Common myeloid progenitor, CD34-positive (primary cell): Measurements from ENCODE around the gene BMP6.

Source experiments
- CTCF ChIA-PET: fragments of 350-600 bp; sonication (Branson Sonifier 250); formaldehyde crosslinking; loops from one replicate; lab custom pipeline; 2021; ENCODE audit warnings: antibody characterized with exemption; lab: Charles Lee
- POLR2A ChIA-PET: fragments of 350-600 bp; sonication (Branson Sonifier 250); formaldehyde crosslinking; loops from one replicate; lab custom pipeline; 2021; ENCODE audit warnings: antibody characterized with exemption; lab: Charles Lee
- DNase-seq, 3 donors: peaks; one replicate each; pipeline versions ENCODE4 v3.0.0 to v3.0.0-alpha.2; 2013
- H3K27ac ChIP-seq, 2 experiments: 1 replicate in 1 of 2; 2 replicates in 1 of 2; pipeline ENCODE4 v1.7.0; 2013; ENCODE audit warnings: inconsistent platforms in 2 of 2, low read length in 2 of 2, mild to moderate bottlenecking in 2 of 2, low read depth in 1 of 2, moderate library complexity in 1 of 2; ENCODE audit not compliant: severe bottlenecking in 2 of 2, insufficient read depth in 1 of 2, poor library complexity in 1 of 2
- H3K27me3 ChIP-seq, 5 experiments: replicated peaks in 2 of 5; 1 replicate in 3 of 5; 2 replicates in 2 of 5; pipeline versions ENCODE4 v1.6.1 to v1.7.0; 2013; ENCODE audit warnings: low read length in 4 of 5, mild to moderate bottlenecking in 2 of 5, moderate library complexity in 2 of 5, inconsistent platforms in 1 of 5; ENCODE audit not compliant: insufficient read depth in 5 of 5, control insufficient read depth in 4 of 5
- H3K36me3 ChIP-seq, 4 experiments: 1 replicate in 2 of 4; 2 replicates in 2 of 4; pipeline versions ENCODE4 v1.6.1 to v1.7.0; 2013; ENCODE audit warnings: low read length in 3 of 4, control low read depth in 1 of 4, mild to moderate bottlenecking in 1 of 4; ENCODE audit not compliant: control insufficient read depth in 4 of 4, insufficient read depth in 4 of 4
- H3K4me1 ChIP-seq, 4 experiments: 1 replicate in 3 of 4; 2 replicates in 1 of 4; pipeline versions ENCODE4 v1.6.1 to v1.7.1; 2013; ENCODE audit warnings: low read length in 3 of 4, mild to moderate bottlenecking in 3 of 4, control low read depth in 1 of 4, inconsistent platforms in 1 of 4, moderate library complexity in 1 of 4; ENCODE audit not compliant: control insufficient read depth in 4 of 4, insufficient read depth in 4 of 4; ENCODE audit errors: control extremely low read depth in 1 of 4
- H3K4me3 ChIP-seq, 7 experiments: 1 replicate in 4 of 7; 2 replicates in 3 of 7; pipeline versions ENCODE4 v1.5.1 to v1.7.0; 2013; ENCODE audit warnings: mild to moderate bottlenecking in 7 of 7, low read length in 6 of 7, moderate library complexity in 6 of 7, inconsistent platforms in 2 of 7, low read depth in 2 of 7, control low read depth in 1 of 7; ENCODE audit not compliant: insufficient read depth in 4 of 7, control insufficient read depth in 1 of 7; ENCODE audit errors: extremely low read depth in 1 of 7
- H3K9me3 ChIP-seq, 5 experiments: 1 replicate in 4 of 5; 2 replicates in 1 of 5; pipeline versions ENCODE4 v1.6.1 to v1.7.1; 2013; ENCODE audit warnings: low read length in 4 of 5, mild to moderate bottlenecking in 2 of 5, inconsistent platforms in 1 of 5, low read depth in 1 of 5, moderate library complexity in 1 of 5; ENCODE audit not compliant: control insufficient read depth in 4 of 5, insufficient read depth in 2 of 5; ENCODE audit errors: control extremely low read depth in 1 of 5
- WGBS: methylation state at CpG from one replicate; pipeline ENCODE4 v1.1.5; 2013; ENCODE audit not compliant: insufficient coverage; 5-methylcytosine and 5-hydroxymethylcytosine counted together

Gene BMP6

GRCh38 chr6:7707787-7708186 is 18.1 kb upstream of the BMP6 start:
- CTCF ChIA-PET, result no interaction called here
- 100% methylated on average over 4 of the region's 4 CpGs for WGBS
- POLR2A ChIA-PET, result interaction anchor here (0.6 kb wide), 1 partner anchor 283 kb away, joined by 4 read pairs; no protein-coding TSS in a partner anchor
- DNase-seq, result no peak
- Histone ChIP-seq H3K4me3 (no peak overlapping the region), H3K27me3 (no peaks in the 10 kb centered on the region), H3K36me3 (no peaks in the 10 kb centered on the region), H3K27ac (no peak overlapping the region), H3K4me1 (peaks cover 6 to 11% (median 7%) of the 10 kb centered on the region in 4 experiments), H3K9me3 (peaks cover 0 to 1% (median 0%) of the 10 kb centered on the region in 5 experiments)

- Histone ChIP-seq H3K4me1 (peaks cover 0 to 6% (median 3%) of the 10 kb centered on the region in 4 experiments), H3K9me3 (peaks cover 0 to 7% (median 3%) of the 10 kb centered on the region in 5 experiments), H3K27ac (no peak overlapping the region), H3K36me3 (no peaks in the 10 kb centered on the region), H3K4me3 (no peak overlapping the region), H3K27me3 (peaks cover 0 to 14% (median 8%) of the 10 kb centered on the region in 5 experiments)
- CTCF ChIA-PET, result interaction anchor here (0.8 to 2.2 kb wide), 6 partner anchors 160 to 340 kb away, joined by 3 to 17 read pairs (median 5); no protein-coding TSS in a partner anchor
- no peak for DNase-seq
- POLR2A ChIA-PET, result no interaction called here
- WGBS, result 73% methylated on average over 5 of the region's 6 CpGs
These were observed 6.5 kb upstream of the BMP6 start for GRCh38 chr6:7719364-7719850.

- DNase-seq, result no peak
- CTCF ChIA-PET, result interaction anchor here (0.6 to 4.9 kb wide), 3 partner anchors 12 to 338 kb away, joined by 3 to 50 read pairs (median 37); no protein-coding TSS in a partner anchor
- POLR2A ChIA-PET, result no interaction called here
- peaks cover 0 to 6% (median 3%) of the 10 kb centered on the region in 4 experiments for H3K4me1 ChIP-seq
- no peak overlapping the region for H3K4me3 ChIP-seq
- peaks cover 6 to 23% (median 15%) of the 10 kb centered on the region in 5 experiments for H3K27me3 ChIP-seq
- peaks cover 0 to 7% (median 0%) of the 10 kb centered on the region in 5 experiments for H3K9me3 ChIP-seq
- no peak overlapping the region for H3K27ac ChIP-seq
- WGBS, result 100% methylated on average over 1 of the region's 2 CpGs
- no peaks in the 10 kb centered on the region for H3K36me3 ChIP-seq
These were observed 5.6 kb upstream of the BMP6 start for GRCh38 chr6:7720346-7720745.

- 10% methylated on average over 2 of the region's 3 CpGs for WGBS
- POLR2A ChIA-PET, result no interaction called here
- peak in 2 of 3 donors; percentile 67 to 68 for DNase-seq
- H3K4me3 ChIP-seq, result no peak overlapping the region
- H3K36me3 ChIP-seq, result no peaks in the 10 kb centered on the region
- peaks cover 0 to 3% (median 0%) of the 10 kb centered on the region in 5 experiments for H3K9me3 ChIP-seq
- no peak overlapping the region for H3K27ac ChIP-seq
- peaks cover 0 to 18% (median 15%) of the 10 kb centered on the region in 4 experiments for H3K4me1 ChIP-seq
- CTCF ChIA-PET, result interaction anchor here (0.6 to 4.9 kb wide), 21 partner anchors 9 to 379 kb away, joined by 3 to 50 read pairs (median 3); no protein-coding TSS in a partner anchor
- peaks cover 8 to 32% (median 17%) of the 10 kb centered on the region in 5 experiments for H3K27me3 ChIP-seq
These were observed 4.2 kb upstream of the BMP6 start for GRCh38 chr6:7721649-7722048.

GRCh38 chr6:7723041-7723447 is 2.9 kb upstream of the BMP6 start:
- Histone ChIP-seq H3K4me3 (no peak overlapping the region), H3K4me1 (peaks cover 0 to 31% (median 29%) of the 10 kb centered on the region in 4 experiments), H3K27me3 (peaks cover 8 to 45% (median 17%) of the 10 kb centered on the region in 5 experiments), H3K27ac (no peak overlapping the region), H3K9me3 (no peaks in the 10 kb centered on the region), H3K36me3 (no peaks in the 10 kb centered on the region)
- 1% methylated on average over 8 of the region's 10 CpGs for whole genome bisulfite sequencing
- peak; percentile 80 to 87 (median 83) for DNase-seq
- CTCF ChIA-PET, result interaction anchor here (0.8 to 4.9 kb wide), 25 partner anchors 9 to 340 kb away, joined by 3 to 50 read pairs (median 4); no protein-coding TSS in a partner anchor
- POLR2A ChIA-PET, result no interaction called here

GRCh38 chr6:7723554-7723953 is 2.3 kb upstream of the BMP6 start:
- ChIA-PET POLR2A (no interaction called here), CTCF (interaction anchor here (1.0 to 4.9 kb wide), 17 partner anchors 9 to 340 kb away, joined by 3 to 50 read pairs (median 4); no protein-coding TSS in a partner anchor)
- 100% methylated on average over 4 of the region's 6 CpGs for WGBS
- H3K4me3 ChIP-seq, result no peak overlapping the region
- DNase-seq, result no peak
- peaks cover 0 to 36% (median 34%) of the 10 kb centered on the region in 4 experiments for H3K4me1 ChIP-seq
- no peaks in the 10 kb centered on the region for H3K36me3 ChIP-seq
- no peaks in the 10 kb centered on the region for H3K9me3 ChIP-seq
- peaks cover 8 to 50% (median 17%) of the 10 kb centered on the region in 5 experiments for H3K27me3 ChIP-seq
- H3K27ac ChIP-seq, result no peak overlapping the region

- no peaks in the 10 kb centered on the region for H3K36me3 ChIP-seq
- CTCF ChIA-PET, result interaction anchor here (1.1 to 2.0 kb wide), 6 partner anchors 21 to 273 kb away, joined by 3 to 8 read pairs (median 4); no protein-coding TSS in a partner anchor
- peaks cover 4 to 52% (median 49%) of the 10 kb centered on the region in 4 experiments for H3K4me1 ChIP-seq
- H3K4me3 ChIP-seq, result peak overlapping the region in 6 of 7 experiments; percentile 60 to 80 (median 68)
- peaks cover 8 to 55% (median 17%) of the 10 kb centered on the region in 5 experiments for H3K27me3 ChIP-seq
- DNase-seq, result no peak
- no peaks in the 10 kb centered on the region for H3K9me3 ChIP-seq
- H3K27ac ChIP-seq, result no peak overlapping the region
- POLR2A ChIA-PET, result no interaction called here
- WGBS, result 63% methylated on average over 4 of the region's 10 CpGs
These were observed 487 bp upstream of the BMP6 start for GRCh38 chr6:7725412-7725811.
